H1 (cell line): ENCODE data around the gene PRAMEF5.
"Not testable (repeated sequence)": the region's sequence is repeated elsewhere in the genome, so short reads cannot be mapped to it uniquely, and the experiment has no call there.

Source experiments
- EGR1 ChIP-seq: IDR thresholded peaks from 2 replicates; pipeline ENCODE4 v1.6.1; 2011; ENCODE audit warnings: low read depth, low read length, borderline replicate concordance
- NRF1 ChIP-seq: IDR thresholded peaks from 2 replicates; pipeline ENCODE4 v1.6.1; 2011; ENCODE audit warnings: mild to moderate bottlenecking, low read depth, low read length, improper control_type of control experiment
- RFX5 ChIP-seq: IDR thresholded peaks from 2 replicates; pipeline ENCODE4 v1.6.1; 2011; ENCODE audit warnings: low read depth, low read length, improper control_type of control experiment, borderline replicate concordance
- YY1 ChIP-seq: IDR thresholded peaks from 2 replicates; pipeline ENCODE4 v1.6.1; 2011; ENCODE audit warnings: low read depth, mild to moderate bottlenecking, low read length
- TF ChIP-seq, protein P1 (sequence below), 3 experiments: IDR thresholded peaks; 1 replicate in 2 of 3; 2 replicates in 1 of 3; pipeline versions ENCODE4 v1.5.1 to v1.6.1; 2011; ENCODE audit warnings: low read length in 3 of 3, mild to moderate bottlenecking in 3 of 3, inconsistent platforms in 2 of 3, low read depth in 1 of 3, moderate library complexity in 1 of 3; ENCODE audit not compliant: insufficient read depth in 1 of 3; ENCODE audit errors: control extremely low read depth in 1 of 3
- TF ChIP-seq, protein P2 (sequence below): IDR thresholded peaks from 2 replicates; pipeline ENCODE4 v1.6.1; 2012; ENCODE audit warnings: inconsistent platforms

DNA sequence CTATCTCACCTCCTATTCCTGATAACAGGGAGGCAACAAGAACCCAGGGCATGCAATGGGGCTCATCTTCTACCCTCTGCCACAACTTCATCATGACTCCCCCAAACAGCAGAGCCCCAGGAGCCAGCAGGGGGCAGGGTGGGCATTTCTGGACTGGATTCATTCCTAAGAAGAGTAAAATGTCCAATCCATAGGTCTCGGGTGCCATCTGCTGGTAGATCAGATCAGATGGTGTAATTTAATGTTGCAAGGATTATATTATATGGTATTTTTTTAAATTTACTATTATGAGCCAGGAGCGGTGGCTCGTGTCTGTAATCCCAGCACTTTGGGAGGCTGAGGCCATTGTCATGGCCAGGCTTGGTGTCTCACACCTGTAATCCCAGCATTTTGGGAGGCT lies 11.1 kb downstream of the PRAMEF5 start:
- TF ChIP-seq, protein P1, sequence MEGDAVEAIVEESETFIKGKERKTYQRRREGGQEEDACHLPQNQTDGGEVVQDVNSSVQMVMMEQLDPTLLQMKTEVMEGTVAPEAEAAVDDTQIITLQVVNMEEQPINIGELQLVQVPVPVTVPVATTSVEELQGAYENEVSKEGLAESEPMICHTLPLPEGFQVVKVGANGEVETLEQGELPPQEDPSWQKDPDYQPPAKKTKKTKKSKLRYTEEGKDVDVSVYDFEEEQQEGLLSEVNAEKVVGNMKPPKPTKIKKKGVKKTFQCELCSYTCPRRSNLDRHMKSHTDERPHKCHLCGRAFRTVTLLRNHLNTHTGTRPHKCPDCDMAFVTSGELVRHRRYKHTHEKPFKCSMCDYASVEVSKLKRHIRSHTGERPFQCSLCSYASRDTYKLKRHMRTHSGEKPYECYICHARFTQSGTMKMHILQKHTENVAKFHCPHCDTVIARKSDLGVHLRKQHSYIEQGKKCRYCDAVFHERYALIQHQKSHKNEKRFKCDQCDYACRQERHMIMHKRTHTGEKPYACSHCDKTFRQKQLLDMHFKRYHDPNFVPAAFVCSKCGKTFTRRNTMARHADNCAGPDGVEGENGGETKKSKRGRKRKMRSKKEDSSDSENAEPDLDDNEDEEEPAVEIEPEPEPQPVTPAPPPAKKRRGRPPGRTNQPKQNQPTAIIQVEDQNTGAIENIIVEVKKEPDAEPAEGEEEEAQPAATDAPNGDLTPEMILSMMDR (IDR thresholded peaks at IDR 0.05; ENCODE audit: control extremely low read depth in 1 of 3, insufficient read depth in 1 of 3, low read depth in 1 of 3, low read length in 3 of 3): not testable (repeated sequence)
- TF ChIP-seq RFX5, EGR1, YY1, NRF1: not testable (repeated sequence)
- TF ChIP-seq, protein P2, sequence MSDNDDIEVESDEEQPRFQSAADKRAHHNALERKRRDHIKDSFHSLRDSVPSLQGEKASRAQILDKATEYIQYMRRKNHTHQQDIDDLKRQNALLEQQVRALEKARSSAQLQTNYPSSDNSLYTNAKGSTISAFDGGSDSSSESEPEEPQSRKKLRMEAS: not testable (repeated sequence)
